ENCODE results near the gene TMEM131.

- TF ChIP-seq CTCF (conservative IDR thresholded peaks at IDR 0.05; ENCODE audit: low read depth in 2 of 2) = no peak
- no peak for TF ChIP-seq REST (IDR thresholded peaks at IDR 0.05; ENCODE audit: unreplicated experiment)
- TF ChIP-seq EZH2 (IDR thresholded peaks at IDR 0.05; ENCODE audit: low read depth, unreplicated experiment) = no peak
- TF ChIP-seq CREB1 (CRISPR knock-in tag; IDR thresholded peaks at IDR 0.05; ENCODE audit: low read depth) = no peak
- TF ChIP-seq NANOG (IDR thresholded peaks at IDR 0.05; ENCODE audit: borderline replicate concordance) = no peak
Measured at GRCh38 chr2:98008415-98008814, 12.7 kb upstream of the TMEM131 start.
